Activated T-cell treated with anti-CD3 and anti-CD28 coated beads, Interleukin-2, amount 50 U/mL, for 72 hours (primary cell): Measurements from ENCODE around the gene TBL1XR1. TPM values are rescaled to one million over a fixed set of nuclear protein-coding genes. Genes with fewer than 3 reads are reported as not detected.
A peak's percentile ranks its signal among the peaks of the same experiment; 100 is the strongest.
"Not testable (repeated sequence)": the region's sequence is repeated elsewhere in the genome, so short reads cannot be mapped to it uniquely, and the experiment has no call there.

Experiments
- ATAC-seq, 2 donors: fragments of 150-1000 bp; cut with Tn5 transposase; replicated peaks in 1 of 2; 2 replicates each; pipeline ENCODE4 v1.10.0; 2021; ENCODE audit warnings: moderate library complexity in 2 of 2, mild to moderate bottlenecking in 1 of 2
- DNase-seq, 2 donors: peaks; one replicate each; pipeline ENCODE4 v3.0.0; 2021 to 2022; ENCODE audit warnings: mixed read lengths in 1 of 2
- H3K27ac Mint-ChIP-seq: one replicate; pipeline ENCODE4 v1.8.0; 2022; ENCODE audit warnings: mild to moderate bottlenecking, moderate library complexity, mixed read lengths
- H3K27me3 Mint-ChIP-seq: one replicate; pipeline ENCODE4 v1.8.0; 2022; ENCODE audit warnings: low read depth, mixed read lengths
- H3K36me3 Mint-ChIP-seq, 2 donors: one replicate each; pipeline ENCODE4 v1.8.0; 2022; ENCODE audit warnings: mixed read lengths in 2 of 2, mild to moderate bottlenecking in 1 of 2; ENCODE audit not compliant: insufficient read depth in 2 of 2
- H3K4me1 Mint-ChIP-seq: one replicate; pipeline ENCODE4 v1.8.0; 2022; ENCODE audit warnings: low read depth, mixed read lengths
- H3K4me3 Mint-ChIP-seq, 2 donors: one replicate each; pipeline ENCODE4 v1.8.0; 2022; ENCODE audit warnings: mild to moderate bottlenecking in 2 of 2, mixed read lengths in 2 of 2, moderate library complexity in 2 of 2
- H3K9me3 Mint-ChIP-seq, 2 donors: one replicate each; pipeline ENCODE4 v1.8.0; 2022; ENCODE audit warnings: mixed read lengths in 2 of 2
- total RNA-seq, 2 donors: library from RNA; stranded (reverse); gene quantifications; one replicate each; pipeline ENCODE4 v1.2.3, GENCODE V29; 2022

Gene TBL1XR1
- total RNA-seq, 2 donors from 2014 or later: 179 to 240 TPM

DNA sequence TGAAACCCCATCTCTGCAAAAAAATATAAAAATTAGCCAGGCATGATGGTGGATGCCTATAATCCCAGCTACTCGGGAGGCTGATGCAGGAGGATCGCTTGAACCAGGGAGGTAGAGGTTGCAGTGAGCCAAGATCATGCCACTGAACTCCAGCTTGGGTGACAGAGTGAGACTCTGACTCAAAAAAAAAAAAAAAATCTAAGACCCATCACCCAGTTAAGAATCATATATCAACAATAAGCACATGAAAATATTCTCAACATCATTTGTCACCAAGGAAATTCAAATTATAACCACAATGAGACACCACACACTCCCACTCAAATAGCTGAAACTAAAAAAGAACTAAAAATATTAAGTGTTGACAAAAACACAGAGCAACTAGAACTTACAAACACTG is 35.7 kb downstream of the TBL1XR1 start:
- H3K27me3 Mint-ChIP-seq, H3K27ac Mint-ChIP-seq, H3K9me3 Mint-ChIP-seq, DNase-seq: not testable (repeated sequence)
- peak in 1 of 2 donors; percentile 21 for ATAC-seq
- H3K4me3 Mint-ChIP-seq: peak overlapping the region in 1 of 2 donors; percentile 9
- peaks cover 7 to 26% of the 10 kb centered on the region in 2 donors for H3K36me3 Mint-ChIP-seq
- peaks cover 59% of the 10 kb centered on the region for H3K4me1 Mint-ChIP-seq

DNA sequence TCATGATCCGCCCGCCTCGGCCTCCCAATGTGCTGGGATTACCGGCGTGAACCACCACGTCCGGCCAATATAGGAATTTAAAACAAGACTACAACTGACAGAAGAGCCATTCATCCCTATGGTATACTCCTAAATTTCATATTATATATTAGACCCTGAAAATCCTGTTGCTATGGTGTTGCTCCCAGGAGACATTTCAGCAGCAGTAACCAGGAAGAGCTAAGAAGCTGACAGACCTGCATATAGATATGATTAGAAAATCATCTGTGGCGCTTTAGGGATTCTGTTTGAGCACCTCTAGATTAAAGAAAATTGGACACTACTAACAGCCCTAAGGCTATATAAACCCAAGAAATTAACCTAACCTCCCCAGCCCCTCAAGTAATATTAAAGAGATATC is 38.8 kb downstream of the TBL1XR1 start:
- DNase-seq: no peak
- ATAC-seq: no peak
- Mint-ChIP-seq H3K4me3 (no peak overlapping the region), H3K27me3 (no peaks in the 10 kb centered on the region), H3K9me3 (peaks cover 0 to 2% of the 10 kb centered on the region in 2 donors), H3K4me1 (peaks cover 48% of the 10 kb centered on the region), H3K27ac (no peak overlapping the region), H3K36me3 (peaks cover 2 to 20% of the 10 kb centered on the region in 2 donors)

DNA sequence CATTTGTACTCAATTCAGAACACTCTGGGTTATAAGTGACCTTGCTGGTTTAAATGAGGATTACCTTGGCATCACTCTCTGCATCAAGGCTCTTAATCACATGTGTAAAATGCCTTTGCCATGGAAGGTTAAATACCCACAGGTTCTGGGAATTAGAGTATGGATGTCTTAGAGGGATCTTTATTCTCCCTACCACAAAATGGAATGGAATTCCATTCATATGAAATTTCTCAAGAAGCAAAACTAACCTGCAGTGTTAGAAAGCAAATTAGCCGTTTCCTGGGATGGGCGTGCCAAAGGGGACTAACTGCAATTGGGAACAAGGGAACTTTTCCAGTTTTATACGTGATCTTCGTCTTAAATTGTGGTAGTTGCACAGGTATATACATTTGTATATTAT is 39.8 kb downstream of the TBL1XR1 start:
- H3K4me3 Mint-ChIP-seq: no peak overlapping the region
- no peaks in the 10 kb centered on the region for H3K27me3 Mint-ChIP-seq
- no peak overlapping the region for H3K27ac Mint-ChIP-seq
- H3K4me1 Mint-ChIP-seq: peaks cover 50% of the 10 kb centered on the region
- H3K36me3 Mint-ChIP-seq: peaks cover 2 to 18% of the 10 kb centered on the region in 2 donors
- DNase-seq (no peak), ATAC-seq (no peak)
- peaks cover 0 to 2% of the 10 kb centered on the region in 2 donors for H3K9me3 Mint-ChIP-seq

DNA sequence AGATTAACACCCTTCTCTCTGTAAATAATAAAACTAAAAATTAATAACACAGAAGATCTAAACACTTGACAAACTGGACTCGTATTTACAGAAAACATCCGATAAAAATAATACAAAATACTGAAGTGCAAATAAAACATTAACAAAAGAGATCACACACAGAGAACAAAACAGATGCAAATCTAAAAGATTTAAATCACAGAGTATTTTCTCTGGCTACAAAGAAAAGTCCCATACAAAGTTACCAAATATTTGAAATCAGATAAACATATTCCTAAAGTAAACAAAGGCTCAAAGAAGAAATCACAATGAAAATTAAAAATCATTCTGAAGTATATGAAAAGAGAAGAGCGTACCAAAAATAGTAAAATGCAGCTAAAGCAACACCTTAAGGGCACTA is 42.5 kb downstream of the TBL1XR1 start:
- DNase-seq: no peak
- Mint-ChIP-seq H3K4me3 (no peak overlapping the region), H3K27ac (peak overlapping the region; percentile 65), H3K4me1 (peaks cover 61% of the 10 kb centered on the region), H3K9me3 (no peaks in the 10 kb centered on the region), H3K36me3 (peaks cover 0 to 10% of the 10 kb centered on the region in 2 donors), H3K27me3 (no peaks in the 10 kb centered on the region)
- no peak for ATAC-seq

DNA sequence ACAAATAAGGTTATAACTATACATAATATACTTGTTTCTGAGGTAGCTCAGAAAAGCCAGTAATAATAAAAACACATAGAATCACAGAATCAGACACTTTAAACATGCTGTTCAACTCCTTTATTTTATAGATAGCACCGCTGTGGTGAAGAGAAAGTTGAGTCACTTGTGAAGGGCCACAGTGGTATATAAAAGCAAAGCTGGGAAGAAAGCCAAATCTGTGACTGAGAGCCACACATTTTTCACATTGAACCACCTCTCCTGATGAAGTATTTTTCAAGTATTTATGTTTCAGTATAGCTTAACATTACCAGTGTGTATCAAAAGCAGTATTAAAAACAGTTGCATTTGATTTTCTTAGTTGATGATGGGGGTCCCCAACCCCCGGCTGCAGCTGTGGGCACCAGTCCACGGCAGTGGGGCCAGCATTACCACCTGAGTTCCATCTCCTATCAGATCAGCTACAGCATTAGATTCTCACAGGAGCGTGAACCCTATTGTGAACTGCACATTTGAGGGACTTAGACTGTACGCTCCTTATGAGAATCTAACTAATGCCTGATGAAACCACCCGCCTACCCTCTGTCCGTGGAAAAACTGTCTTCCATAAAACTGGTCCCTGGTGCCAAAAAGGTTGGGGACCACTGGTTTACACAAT is 46.2 kb downstream of the TBL1XR1 start:
- no peaks in the 10 kb centered on the region for H3K27me3 Mint-ChIP-seq
- peaks cover 0 to 9% of the 10 kb centered on the region in 2 donors for H3K36me3 Mint-ChIP-seq
- DNase-seq: peak; percentile 27 to 32
- H3K4me1 Mint-ChIP-seq: peaks cover 74% of the 10 kb centered on the region
- H3K4me3 Mint-ChIP-seq: peak overlapping the region; percentile 41 to 69
- ATAC-seq: peak; percentile 94
- H3K27ac Mint-ChIP-seq: no peak overlapping the region
- no peaks in the 10 kb centered on the region for H3K9me3 Mint-ChIP-seq

DNA sequence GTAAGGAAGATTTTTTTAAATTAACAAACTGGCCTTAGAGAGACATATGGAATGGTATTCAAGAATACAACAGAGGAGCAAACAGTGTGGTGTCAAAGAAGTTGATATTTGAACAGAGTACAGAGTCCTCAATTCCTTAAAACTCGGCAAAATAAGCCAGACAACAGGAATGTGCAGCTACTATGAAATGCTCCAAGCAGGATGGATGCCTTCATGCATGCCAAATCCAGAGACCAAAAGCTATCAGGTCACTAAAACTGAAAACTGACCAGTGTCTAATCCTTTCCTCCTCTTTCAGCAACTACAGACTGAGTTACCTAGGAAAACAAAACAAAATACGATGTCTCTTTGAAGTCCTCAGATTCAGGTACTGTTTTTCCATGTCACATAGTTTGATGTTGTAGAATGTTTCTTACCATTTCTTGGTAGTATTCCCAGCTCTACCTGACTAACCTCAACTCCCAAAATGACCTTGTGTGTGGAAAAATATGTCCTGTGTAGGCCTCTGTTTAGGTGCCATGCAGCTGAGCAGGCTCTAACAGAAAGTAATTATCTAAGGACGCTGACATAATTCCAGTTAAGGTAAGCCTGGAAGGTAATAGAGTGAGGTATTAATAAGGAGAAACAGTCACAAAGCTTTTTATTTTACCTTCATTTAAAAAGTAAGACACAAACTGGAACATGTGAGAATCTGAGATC is 46.9 kb downstream of the TBL1XR1 start:
- Mint-ChIP-seq H3K27ac (no peak overlapping the region), H3K36me3 (peaks cover 0 to 6% of the 10 kb centered on the region in 2 donors), H3K27me3 (no peaks in the 10 kb centered on the region), H3K4me1 (peaks cover 78% of the 10 kb centered on the region), H3K4me3 (peak overlapping the region; percentile 40 to 69), H3K9me3 (no peaks in the 10 kb centered on the region)
- ATAC-seq (no peak), DNase-seq (no peak)

DNA sequence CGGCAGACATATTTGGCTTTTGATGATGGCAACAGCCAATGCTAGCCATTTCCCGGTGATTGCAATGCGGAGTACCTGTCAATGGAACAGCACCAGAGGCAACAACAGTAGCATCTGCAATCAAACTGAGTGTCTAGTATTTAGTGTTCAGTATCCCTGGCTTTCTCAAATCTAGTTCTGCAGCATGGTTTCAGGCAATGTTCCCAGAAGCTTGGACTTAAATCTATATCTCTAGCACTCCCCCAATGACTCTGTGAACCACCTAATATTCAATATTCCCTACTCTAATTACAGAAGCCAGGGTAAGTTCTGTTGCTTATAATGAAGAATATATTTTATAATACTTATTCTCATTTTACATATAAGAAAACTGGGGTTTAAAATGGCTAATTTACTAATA is 48.2 kb downstream of the TBL1XR1 start:
- no peak overlapping the region for H3K27ac Mint-ChIP-seq
- H3K4me3 Mint-ChIP-seq: no peak overlapping the region
- DNase-seq (no peak), ATAC-seq (no peak)
- no peaks in the 10 kb centered on the region for H3K9me3 Mint-ChIP-seq
- H3K36me3 Mint-ChIP-seq: peaks cover 0 to 3% of the 10 kb centered on the region in 2 donors
- H3K4me1 Mint-ChIP-seq: peaks cover 83% of the 10 kb centered on the region
- no peaks in the 10 kb centered on the region for H3K27me3 Mint-ChIP-seq

DNA sequence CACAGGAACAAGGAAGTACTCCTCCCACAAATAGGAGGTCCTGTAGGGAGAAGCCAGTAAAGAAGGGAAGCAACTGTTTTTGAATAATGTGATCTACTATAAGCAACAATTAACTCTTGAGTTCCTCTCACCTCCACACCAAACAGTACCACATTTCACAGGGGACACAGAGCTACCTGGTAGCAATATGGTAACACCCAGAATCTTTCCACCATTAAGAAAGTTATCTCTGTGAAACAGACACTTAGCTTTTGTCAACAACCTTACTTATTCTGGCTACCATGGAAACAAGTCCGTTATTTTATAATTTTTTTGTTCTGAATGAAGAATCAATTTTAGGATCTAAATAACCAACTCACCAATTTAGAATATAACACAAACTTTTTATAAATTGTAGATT is 49.5 kb downstream of the TBL1XR1 start:
- DNase-seq (no peak), ATAC-seq (no peak)
- Mint-ChIP-seq H3K4me3 (peak overlapping the region in 1 of 2 donors; percentile 20), H3K27ac (peak overlapping the region; percentile 28), H3K36me3 (no peaks in the 10 kb centered on the region), H3K9me3 (no peaks in the 10 kb centered on the region), H3K27me3 (no peaks in the 10 kb centered on the region), H3K4me1 (peaks cover 86% of the 10 kb centered on the region)

DNA sequence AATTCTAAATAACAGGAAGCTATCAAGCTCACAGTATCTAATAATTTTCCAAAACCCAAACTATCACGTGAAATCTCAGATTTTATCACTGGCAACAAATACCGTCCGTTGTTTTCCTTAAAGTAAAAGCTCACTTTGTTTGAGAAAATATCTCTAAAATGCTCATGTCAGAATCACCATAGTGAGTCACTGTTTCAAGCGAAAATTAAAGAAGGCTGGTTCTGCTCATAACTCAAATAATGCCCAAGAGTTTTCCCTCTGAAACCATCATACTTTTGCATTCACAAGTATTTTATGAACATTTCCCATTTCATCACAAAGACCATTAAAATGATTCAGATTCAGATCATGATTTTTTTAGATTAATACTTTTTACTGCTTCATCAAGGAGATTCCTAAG is 50.6 kb downstream of the TBL1XR1 start:
- H3K4me1 Mint-ChIP-seq: peaks cover 82% of the 10 kb centered on the region
- no peaks in the 10 kb centered on the region for H3K36me3 Mint-ChIP-seq
- H3K27ac Mint-ChIP-seq: peak overlapping the region; percentile 55
- no peaks in the 10 kb centered on the region for H3K27me3 Mint-ChIP-seq
- no peaks in the 10 kb centered on the region for H3K9me3 Mint-ChIP-seq
- DNase-seq (no peak), ATAC-seq (peak in 1 of 2 donors; percentile 29)
- peak overlapping the region; percentile 71 to 90 for H3K4me3 Mint-ChIP-seq

DNA sequence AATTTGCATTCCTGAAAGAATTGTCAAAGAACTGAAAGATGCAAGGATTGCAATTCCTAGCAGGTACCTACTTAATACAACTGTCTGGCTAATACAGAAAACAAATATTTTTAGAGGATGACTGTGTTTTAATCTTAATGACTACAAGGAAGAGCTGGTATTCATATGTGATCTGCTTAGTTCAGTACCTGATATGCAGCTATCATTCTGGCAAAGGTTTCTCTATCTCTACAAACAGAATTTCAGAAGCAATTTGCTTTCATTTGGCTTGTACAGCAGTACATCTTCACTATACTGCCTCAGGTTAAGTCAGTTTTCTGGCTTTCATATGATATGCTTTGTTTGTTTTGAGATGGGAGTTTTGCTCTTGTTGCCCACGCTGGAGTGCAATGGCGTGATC is 51.3 kb downstream of the TBL1XR1 start:
- Mint-ChIP-seq H3K4me3 (peak overlapping the region; percentile 71 to 90), H3K36me3 (no peaks in the 10 kb centered on the region), H3K9me3 (no peaks in the 10 kb centered on the region), H3K27me3 (no peaks in the 10 kb centered on the region), H3K4me1 (peaks cover 82% of the 10 kb centered on the region), H3K27ac (peak overlapping the region; percentile 90)
- ATAC-seq (peak; percentile 21 to 40), DNase-seq (no peak)

DNA sequence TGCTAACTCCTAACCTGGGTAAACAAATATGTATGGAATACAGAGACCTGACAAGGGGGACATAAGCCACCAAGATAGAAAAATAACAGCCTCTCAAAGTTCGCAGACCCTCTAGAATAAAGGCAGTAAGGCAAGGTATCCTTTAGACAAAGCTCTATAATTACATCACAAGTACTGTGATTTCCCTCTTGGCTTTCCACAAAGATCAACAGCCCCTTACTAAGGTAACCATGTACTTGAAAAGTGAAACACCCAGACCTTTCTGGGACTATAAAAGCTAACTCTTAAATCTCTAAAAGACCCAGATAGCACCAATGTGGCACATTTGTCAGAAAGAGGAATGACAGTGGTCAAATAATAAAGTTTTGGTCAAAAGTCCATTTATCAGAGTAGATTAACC is 51.9 kb downstream of the TBL1XR1 start:
- DNase-seq: no peak
- no peaks in the 10 kb centered on the region for H3K36me3 Mint-ChIP-seq
- H3K4me1 Mint-ChIP-seq: peaks cover 82% of the 10 kb centered on the region
- H3K27ac Mint-ChIP-seq: peak overlapping the region; percentile 90
- no peaks in the 10 kb centered on the region for H3K27me3 Mint-ChIP-seq
- no peaks in the 10 kb centered on the region for H3K9me3 Mint-ChIP-seq
- peak in 1 of 2 donors; percentile 28 for ATAC-seq
- H3K4me3 Mint-ChIP-seq: peak overlapping the region; percentile 71 to 90

DNA sequence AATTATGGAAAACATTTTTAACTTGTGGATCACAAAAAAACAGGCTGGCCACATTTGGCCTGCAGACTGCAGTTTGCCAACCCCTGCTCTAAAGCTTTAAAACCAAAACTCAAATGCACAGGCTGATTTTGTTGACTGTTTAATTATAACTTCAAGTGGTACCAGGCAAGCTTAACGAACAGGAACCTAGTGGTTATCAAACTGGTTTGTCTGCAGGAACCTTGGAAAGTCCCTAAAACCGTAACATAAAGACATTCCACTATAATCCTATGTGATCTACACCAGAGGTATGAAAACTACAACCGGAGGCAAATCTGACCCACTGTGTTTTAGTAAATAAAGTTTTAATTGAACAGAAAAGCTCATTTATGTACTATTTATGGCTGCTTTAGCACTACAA is 52.4 kb downstream of the TBL1XR1 start:
- H3K36me3 Mint-ChIP-seq: no peaks in the 10 kb centered on the region
- no peaks in the 10 kb centered on the region for H3K9me3 Mint-ChIP-seq
- H3K27ac Mint-ChIP-seq: peak overlapping the region; percentile 90
- H3K4me1 Mint-ChIP-seq: peaks cover 82% of the 10 kb centered on the region
- H3K27me3 Mint-ChIP-seq: no peaks in the 10 kb centered on the region
- H3K4me3 Mint-ChIP-seq: peak overlapping the region; percentile 71 to 90
- ATAC-seq: peak; percentile 47 to 57
- DNase-seq: no peak

DNA sequence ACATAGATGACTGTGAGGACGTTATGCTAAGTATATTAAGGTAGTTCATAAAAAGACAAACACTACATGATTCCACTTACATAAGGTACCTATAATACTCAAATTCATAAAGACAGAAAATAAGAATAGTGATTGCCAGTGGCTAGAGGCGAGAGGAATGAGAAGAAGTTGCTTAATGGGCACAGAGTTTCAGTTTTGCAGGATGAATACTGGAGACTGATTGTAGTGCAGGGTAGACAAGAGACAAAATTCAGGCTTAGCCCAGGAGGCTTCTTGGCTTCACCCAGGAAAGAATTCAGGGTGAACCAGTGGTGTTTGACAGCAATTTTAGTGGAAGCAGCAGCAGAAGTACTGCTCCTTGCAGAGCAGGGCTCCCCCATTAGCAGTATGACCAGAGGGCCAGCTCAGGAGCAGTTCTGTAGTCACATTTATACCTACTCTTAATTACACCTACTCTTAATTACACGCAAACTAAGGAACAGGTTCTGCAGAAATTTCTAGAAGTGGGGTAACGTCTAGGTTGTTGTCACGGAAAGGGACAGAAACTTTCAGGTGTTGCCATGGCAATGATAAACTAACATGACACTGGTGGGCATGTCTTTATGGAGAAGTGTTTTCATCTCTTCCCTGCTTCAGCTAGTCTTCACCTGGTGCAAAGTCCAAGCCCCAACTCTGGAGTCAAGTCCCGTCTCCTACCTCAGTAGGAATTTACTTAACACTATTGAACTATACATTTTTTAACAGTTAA is 55.2 kb downstream of the TBL1XR1 start:
- ATAC-seq: peak in 1 of 2 donors; percentile 18
- Mint-ChIP-seq H3K4me3 (peak overlapping the region in 1 of 2 donors; percentile 58), H3K36me3 (no peaks in the 10 kb centered on the region), H3K9me3 (no peaks in the 10 kb centered on the region), H3K27ac (peak overlapping the region; percentile 39), H3K4me1 (peaks cover 93% of the 10 kb centered on the region), H3K27me3 (no peaks in the 10 kb centered on the region)
- DNase-seq: no peak
